UCSD-AML1 (cell line): Measurements from ENCODE around the gene PRDX2.
"Not testable (repeated sequence)": the region's sequence is repeated elsewhere in the genome, so short reads cannot be mapped to it uniquely, and the experiment has no call there.

ENCODE experiments used
- DNase-seq: peaks from one replicate; lab custom pipeline; 2025; ENCODE audit not compliant: unreplicated experiment; lab: John Stamatoyannopoulos, UW

Gene PRDX2

DNA sequence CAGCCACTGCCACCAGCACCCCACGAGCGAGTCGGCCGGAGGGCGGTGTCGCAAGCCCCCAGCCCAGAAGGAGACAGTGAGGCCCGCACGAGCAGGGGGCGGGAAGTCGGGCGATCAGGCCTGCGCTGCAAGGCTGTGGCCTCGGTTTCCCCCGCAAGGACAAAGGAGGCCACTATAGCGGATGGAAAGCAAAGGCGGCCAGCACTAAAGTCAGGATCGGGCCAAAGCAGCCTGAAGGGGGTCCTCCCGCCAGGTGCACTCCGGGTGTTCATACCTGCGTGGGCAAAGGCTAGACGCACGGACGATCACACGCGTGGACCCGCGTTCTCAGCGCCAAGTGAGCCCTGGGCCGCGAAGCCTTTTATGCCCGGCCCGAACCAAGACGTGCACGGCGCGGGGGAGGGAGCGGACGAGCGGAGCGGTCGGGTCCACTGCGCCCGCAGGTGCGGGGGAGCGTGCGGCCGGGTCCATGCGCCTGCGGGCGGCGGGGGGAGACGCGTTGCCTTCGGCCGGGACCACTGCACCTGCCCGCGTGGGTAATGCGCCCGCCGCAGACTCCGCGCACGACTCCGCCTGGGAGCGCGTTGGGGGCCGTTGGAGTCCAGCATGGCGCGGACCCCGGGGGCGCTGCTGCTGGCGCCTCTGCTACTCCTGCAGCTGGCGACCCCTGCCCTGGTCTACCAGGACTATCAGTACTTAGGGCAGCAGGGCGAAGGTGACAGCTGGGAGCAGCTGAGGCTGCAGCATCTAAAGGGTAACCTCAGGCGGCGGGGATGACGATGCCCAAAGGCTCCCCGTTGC is at the start of gene PRDX2, which contains the start of gene THSD8:
PRDX2 (minus strand) TSS at position 335 of the 801 bp plus-strand sequence. CDS start 539 bp downstream, outside the sequence.
THSD8 (plus strand) TSS at position 604 of the 801 bp plus-strand sequence; CDS start at position 607, 3 bp downstream.
- no peak for DNase-seq

DNA sequence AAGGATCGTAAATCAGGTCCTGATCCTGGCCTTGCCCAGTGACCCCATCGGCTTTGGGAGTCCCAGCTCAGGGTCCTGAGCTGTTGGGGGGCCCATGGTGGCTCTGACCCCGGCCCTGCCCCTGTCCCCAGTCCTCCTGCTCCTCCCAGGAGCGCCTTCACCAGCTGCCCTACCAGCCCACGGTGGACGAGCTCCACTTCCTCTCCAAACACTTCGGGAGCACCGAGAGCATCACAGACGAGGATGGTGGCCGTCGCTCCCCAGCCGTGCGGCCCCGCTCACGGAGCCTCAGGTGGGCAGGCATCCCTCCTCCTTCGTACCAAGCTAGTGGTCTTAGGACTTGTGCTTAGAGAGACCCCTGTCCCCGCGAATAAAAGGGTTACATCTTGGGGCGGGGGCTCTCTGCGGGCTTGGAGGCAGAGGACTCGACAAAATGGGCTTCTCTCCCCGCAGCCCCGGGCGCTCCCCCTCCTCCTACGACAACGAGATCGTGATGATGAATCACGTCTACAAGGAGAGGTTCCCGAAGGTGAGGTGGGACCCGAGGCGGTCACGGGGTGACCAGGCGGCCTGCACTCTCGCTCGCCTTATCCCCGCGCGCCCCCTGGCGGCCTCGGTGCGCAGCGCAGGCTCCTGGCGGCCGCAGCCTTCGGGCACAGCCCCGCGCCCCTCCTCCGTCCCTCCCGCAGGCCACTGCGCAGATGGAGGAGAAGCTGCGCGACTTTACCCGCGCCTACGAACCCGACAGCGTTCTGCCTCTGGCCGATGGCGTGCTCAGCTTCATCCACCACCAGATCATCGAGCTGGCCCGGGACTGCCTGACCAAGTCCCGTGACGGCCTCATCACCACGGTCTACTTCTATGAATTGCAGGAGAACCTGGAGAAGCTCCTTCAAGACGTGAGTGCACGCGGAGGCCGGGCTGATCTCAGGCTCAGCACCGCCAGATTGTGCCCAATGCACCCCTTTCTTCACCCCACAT is 45.8 kb upstream of the PRDX2 start:
- DNase-seq = peak; percentile 82

DNA sequence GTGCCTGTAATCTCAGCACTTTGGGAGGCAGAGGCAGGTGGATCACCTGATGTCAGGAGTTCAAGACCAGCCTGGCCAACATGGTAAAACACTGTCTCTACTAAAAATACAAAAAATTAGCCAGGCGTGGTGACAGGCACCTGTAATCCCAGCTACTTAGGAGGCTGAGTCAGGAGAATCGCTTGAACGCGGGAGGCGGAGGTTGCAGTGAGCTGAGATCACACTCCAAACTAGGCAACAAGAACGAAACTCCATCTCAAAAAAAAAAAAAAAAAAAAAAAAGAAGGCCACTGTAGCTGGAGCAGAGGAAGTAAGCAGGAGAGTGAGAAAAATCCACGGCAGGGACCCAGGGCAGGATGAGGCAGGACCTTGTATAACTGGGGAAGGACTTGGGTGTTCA is 45.0 kb upstream of the PRDX2 start:
- not testable (repeated sequence) for DNase-seq

DNA sequence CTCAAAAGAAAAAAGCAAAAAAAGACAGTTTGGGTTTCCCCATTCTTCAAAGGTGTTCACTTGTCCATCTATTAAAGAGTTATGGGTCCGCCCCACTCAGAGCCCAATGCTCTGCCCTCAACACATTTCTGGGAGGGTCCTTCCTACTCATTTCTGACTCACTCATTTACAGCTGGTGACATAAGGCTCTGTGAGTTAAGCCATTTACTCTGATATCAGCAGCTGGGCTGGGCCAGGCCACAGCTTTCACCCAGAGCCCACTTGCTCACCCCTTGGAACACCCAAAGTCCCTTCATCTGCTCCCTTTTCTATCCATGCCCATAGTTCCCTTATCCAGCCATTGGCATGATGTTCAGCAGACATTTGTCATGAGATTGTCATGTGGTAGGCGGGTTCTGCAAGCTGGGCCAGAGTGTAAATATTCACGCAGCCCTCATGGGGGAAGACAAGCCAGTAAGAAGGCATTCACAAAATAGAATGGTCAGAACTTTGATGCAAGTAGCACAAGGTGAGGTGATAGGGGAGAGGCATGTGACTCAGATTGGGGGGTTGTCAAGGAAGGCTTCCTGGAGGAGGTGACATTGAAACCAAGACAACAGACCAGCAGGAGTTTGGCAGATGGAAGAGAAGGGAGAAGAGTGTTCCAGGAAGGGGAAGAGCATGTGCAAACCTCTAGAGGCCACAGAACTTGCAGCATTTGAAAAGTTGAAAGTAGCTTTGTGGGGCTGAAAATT is 42.6 kb upstream of the PRDX2 start:
- DNase-seq = no peak

DNA sequence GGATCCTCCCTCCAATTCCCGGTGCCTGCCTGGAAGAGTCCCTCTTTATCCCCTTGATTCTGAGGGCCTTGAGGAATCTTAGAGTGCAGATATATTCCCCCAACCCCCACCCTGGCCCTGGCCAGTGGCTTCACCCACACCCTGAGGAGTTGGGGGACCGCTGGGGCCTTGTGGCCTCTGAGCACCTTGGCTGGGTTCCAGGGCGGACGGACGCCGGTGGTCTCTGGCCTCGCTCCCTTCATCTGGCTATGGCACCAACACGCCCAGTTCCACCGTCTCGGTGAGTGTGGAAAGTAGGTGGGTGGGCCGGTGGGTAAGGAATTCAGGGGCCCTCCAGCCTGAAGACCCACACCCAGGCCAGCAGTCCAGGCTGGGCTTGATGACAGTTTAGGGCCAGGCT is 41.7 kb upstream of the PRDX2 start:
- DNase-seq = no peak

DNA sequence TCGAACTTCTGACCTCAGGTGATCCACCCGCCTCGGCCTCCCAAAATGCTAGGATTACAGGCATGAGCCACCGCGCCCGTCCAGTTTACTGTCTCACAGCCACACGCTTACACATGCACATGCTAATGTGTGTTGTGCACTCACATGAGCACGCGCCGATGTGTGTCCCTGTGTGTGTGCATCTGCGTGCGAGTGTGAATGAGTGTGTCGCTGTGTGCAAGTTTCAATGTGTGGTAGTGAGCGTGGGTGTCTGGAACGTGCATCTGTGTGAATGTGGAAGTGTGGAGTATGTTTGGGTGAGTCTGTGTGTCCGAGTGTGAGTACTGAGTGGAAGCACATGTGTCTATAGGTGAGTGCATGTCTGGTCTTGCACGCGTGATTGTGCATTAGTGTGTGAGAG is 40.9 kb upstream of the PRDX2 start:
- no peak for DNase-seq

DNA sequence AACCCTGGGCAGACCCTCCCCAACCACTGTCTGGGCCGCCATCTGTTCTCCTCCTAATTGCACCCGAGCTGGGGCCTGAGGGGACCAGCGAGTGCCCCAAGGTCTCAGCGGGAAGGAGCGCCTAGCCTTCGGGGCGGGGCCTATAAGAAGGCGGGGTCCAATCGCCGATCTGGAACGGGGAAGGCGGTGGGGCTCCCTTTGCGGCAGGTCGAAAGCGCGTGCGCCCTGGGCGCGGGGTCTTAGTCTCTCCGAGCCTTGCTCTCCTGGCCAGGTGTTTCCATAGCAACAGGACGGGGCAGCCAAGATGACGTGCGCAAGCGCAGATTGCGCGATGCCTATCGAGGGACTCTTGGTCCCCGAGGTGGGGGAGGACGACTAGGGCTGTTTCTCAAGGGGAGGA is 39.5 kb upstream of the PRDX2 start:
- DNase-seq = no peak

DNA sequence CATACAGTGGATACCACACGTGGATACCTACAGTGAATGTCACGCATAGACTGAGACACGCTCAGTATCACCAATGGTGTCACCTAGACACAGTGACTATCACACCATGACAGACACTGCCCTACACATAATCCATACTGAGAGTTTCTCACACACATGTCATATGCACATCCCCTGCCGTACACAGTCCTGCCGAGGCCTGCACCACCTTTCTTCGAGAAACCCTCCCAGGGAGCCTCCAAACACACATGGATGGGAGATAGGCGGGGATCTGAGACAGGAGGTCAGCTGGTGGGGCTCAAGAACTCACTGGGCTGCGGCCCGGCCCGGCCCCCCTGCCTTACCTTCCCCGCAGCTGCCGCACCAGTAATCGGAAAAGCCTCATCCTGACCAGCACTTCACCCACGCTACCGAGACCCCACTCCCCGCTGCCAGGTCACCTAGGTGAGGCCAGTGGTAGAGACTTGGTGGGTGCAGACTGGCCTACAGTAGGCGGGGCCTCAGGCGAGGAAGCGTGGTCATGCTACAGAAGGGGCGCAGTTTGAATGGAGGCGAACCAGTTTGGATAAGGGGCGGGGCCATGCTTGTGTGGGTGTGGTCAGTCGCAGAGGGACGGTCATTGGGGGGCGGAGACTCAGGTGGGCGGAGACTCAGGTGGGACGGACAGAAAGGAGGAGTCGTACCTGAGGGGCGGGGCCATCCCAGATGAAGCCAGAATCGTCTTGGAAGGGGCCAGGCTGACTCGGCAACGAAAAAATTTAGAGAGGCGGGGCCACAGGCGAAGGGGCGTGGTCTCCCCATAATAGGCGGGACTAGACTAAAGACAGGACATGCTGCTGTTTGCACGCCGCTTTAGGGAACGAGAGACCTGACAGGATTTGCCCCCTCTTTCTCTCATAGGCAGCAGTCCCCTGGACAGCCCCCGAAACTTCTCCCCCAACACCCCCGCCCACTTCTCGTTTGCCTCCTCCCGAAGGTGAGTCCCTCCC is 38.8 kb upstream of the PRDX2 start:
- no peak for DNase-seq

DNA sequence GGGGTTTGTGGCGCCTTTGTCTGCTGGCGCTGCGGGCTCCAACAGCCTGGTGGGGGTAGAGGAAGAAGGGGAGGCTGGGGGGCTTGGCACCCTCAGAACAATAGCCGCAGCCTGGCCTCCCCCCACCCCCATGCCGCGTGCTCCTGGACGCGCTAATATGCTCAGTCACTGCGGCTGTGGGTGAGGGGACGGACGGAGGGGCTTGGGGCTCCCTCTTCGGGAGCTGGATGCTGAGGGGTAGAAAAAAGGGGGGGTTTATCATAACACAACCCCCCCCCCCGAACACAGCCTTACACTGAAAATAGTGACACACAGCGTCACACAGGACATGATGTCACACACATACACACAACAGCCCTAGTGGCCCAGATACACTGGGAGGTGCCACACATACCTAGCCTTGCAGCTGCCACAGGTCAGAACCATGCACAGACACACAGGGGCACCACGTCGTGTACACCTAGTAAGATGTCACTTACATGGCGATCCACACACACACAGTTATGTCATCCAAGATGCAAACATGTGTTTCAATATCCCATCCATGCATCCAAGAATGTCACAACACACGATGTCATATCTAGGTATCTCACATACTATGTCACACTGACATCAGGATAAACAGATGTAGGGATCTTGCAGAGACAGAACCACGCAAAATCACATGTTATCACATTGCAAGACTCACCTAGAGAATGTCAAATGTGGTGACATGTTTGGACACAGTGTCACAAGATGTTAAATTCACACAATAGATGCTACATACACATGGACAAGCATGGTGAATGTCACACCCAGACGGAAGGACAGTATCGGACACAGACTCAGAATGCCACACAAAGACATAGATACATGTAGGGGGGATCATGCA is 37.5 kb upstream of the PRDX2 start:
- no peak for DNase-seq

DNA sequence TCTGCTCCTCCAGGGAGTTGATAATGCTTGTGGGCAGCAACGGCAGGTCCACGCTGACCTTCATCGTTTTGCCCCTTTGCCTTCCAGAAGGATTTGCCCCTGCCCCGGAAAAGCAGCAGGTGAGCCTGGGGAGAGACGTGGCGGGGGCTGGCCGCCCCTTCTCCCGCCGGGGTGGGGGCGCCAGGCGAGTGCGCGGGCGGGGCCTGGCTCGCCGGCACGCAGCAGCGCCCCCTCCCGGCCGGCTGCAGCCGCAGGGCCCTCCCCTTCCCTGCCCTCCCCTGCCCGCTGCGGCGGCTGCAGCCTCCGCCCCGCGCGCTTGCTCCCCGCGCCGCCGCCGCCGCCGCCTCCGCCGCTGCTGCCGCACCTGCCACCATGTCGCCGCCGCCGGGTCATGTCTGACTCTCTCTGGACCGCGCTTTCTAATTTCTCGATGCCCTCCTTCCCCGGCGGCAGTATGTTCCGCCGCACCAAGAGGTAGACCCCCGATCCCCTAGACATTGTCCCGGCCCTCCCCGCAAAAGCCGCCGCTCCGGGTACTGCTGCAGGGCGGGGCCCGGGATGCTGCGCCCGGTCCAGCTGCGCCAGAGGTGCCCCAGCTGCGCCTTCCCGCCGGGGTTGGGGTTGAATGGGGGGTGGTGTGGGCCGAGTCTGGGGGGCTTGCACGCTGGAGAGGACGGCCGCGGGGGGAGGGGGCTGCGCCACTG is 36.7 kb upstream of the PRDX2 start, which contains the start of gene MAST1:
MAST1 (plus strand) TSS at position 334 of the 704 bp plus-strand sequence; CDS start at position 392, 58 bp downstream.
- DNase-seq = peak; percentile 58

DNA sequence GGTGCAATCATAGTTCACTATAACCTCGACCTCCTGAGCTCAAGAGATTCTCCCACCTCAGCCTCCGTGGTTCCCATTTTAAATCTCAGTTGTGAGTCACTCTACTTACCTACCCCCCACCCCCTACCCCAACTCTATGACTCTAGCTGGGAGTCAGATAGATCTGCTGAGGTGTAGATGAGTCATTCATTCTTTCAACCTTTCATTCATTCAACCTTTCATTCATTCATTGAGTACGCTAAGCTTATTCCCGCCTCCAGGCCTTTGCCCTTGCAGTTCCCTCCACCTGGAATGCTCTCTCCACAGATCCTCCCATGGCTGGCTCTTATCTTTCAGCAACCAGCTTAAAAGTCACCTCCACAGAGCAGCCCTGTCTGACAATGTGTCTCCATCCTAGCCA is 35.6 kb upstream of the PRDX2 start:
- DNase-seq = no peak

DNA sequence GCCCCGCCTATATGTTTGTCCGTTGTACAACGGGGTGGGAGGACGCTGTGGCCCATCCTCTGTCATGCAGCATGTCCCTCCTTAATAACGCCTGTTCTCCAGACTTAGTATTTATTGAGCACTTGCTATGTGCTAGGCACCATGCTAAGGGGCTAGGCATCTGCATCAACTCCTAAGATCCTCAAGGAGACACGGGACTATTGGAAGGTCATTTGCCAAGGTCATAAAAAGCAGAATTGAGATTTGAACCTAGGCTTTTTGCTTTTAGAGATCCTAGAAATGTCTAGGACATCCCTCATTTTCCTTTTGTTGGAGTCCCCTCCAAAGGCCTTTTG is 34.9 kb upstream of the PRDX2 start:
- no peak for DNase-seq

DNA sequence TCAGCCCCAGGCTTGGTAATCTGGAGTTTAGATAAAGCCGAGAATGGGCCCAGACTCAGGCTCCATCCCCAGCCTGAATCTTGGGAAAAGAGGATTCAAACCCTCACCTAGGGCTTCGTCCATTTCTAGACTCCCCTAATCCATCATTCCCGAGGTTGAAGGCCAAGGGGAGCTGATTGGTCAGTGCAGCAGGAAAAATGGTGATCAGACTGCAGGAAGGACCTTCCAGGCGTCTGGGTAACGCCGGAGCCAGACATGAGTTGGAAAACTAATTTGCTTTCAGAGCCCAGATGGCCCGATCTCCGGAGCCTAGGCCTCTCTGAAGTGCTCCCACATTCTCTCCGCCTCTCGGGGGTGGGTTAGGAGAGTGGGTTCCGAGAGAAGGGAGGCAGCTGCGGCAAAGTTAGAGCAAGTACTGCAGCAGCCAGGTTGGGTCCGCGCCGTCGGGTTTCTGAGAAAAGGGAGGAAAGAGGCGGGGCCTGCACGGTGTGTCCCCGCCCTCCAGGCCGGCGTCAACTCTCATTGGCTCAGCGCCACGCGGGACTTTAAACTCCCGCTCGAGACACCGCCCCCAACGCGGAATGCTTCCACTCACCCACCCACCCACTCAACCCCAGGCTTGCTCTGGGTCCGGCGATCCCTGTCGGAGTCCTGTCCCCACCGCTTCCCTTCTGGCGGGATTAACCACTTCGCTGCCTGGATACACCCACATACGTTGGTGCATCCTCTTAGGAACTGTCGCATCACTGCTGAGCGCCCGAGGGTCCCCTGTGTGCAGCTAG is 33.6 kb upstream of the PRDX2 start:
- no peak for DNase-seq

DNA sequence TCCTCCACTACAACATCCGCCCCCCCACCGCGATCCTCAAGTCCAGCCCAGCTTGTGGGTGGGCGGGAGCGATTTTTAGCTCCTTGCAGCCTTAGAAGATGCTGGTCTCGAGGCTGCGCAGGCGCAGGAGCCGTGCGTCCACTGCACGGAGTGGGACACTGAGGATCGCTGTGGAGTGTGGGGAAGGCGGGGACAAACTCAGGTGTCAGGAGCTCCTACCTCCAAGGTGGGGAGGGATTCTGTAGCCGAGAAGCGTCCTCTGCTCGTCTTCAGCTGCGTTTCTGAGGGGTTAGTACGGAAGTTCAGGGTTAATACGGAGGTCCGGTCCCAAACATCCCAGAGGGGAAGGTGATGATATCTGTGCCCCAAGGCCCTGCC is 33.0 kb upstream of the PRDX2 start, which contains the start of gene RTBDN:
RTBDN (minus strand) TSS at position 14 of the 378 bp plus-strand sequence. CDS start 4,600 bp downstream, outside the sequence.
- DNase-seq = no peak

DNA sequence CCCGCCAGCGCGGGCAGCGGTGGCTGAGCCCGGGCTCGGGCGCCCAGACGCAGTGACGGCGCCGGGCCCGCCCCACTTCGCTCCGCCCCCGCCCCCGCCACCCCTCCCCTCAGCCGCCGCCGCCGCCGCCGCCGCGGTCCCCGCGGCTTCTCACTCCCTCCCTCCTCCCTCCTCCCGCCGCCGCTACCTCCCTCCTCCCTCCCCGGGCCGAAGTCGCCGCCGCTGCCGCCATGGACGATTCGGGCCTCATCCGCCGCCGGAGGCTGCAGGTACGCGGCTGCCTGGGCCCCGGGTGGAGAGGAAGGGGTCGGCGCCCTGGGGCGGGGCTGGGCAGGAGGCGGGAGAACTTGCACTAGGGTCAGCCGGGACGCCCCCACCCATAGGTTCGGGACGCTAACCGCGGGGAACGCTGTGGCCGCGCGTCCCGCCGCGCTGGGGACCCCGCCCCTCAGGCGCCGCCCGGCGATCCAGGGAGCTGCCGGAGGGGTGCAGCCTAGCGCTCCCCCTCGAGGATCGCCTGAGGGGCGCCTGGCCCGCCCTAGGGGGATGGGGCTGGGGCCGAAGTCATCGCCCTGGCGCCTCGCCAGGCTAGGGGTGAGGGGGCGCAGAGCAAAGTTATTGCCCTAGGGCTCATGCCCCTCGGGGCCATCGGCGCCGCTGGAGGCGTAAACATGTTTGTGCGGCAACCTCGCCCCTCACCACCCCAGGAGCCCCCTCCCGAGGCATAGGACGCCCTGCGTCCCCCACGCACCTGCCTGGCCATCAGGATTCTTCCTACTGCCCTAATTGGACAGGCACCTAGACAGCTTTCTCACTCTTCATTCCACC is 32.4 kb upstream of the PRDX2 start:
- DNase-seq = no peak

DNA sequence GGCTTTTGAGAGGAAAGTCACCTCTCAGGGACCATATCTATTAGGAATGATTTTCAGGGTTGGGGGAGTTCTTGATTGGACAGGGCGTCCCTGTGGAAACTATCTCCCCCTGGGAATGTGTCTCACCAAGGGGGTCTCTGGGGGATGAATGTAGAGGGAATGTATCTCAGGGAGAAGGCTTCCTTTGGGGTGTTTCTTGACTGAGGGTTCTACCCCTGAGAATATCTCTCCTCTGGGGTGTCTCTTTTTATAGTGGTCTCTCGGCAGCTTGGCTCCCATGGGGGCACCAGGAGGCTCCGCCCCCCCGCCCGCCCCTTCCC is 31.8 kb upstream of the PRDX2 start:
- no peak for DNase-seq

DNA sequence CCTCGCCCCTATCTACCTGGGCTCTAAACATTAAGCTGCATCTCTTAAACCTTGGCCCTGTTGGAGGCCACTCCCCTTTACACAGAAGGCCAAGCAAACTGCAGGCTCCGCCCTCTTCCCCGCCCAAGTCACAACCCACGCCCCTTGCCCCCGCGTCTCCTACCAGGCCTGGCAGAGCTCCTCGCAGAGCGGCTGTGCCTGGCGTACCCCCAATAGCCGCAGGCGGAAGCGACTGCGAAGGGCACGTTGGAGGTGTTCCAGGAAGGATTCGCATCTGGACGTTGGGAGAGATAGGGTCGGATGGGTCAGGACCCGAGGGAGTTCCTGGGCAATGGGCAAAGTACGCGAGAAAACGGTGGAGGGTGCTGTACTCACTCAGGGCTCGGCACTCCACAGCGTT is 26.9 kb upstream of the PRDX2 start:
- peak; percentile 60 for DNase-seq
